ENCODE measurements around the gene DOLK. TPM values are rescaled to one million over a fixed set of nuclear protein-coding genes. Genes with fewer than 3 reads are reported as not detected.

DOLK gene
- total RNA-seq, 1 donor from 2014 or later = 19.8 TPM

GRCh38 chr9:128898382-128898781 lies 49.0 kb downstream of the DOLK start:
- H3K4me1 Mint-ChIP-seq (ENCODE audit: low read depth, unreplicated experiment) = peaks cover 20% of the 10 kb centered on the region
- Histone ChIP-seq H3K27ac (ENCODE audit: low read depth, low read length) (no peak overlapping the region), H3K79me2 (ENCODE audit: insufficient read depth, low read length) (peaks cover 81% of the 10 kb centered on the region), H3K9me3 (ENCODE audit: insufficient read depth, low read depth, low read length) (no peaks in the 10 kb centered on the region), H3K36me3 (ENCODE audit: insufficient read depth, low read length) (peaks cover 15% of the 10 kb centered on the region), H3K4me2 (ENCODE audit: low read length) (no peak overlapping the region), H3K4me1 (ENCODE audit: insufficient read depth, low read length) (peaks cover 10% of the 10 kb centered on the region), H3K27me3 (ENCODE audit: insufficient read depth, low read length) (no peaks in the 10 kb centered on the region), H2AFZ (ENCODE audit: low read depth, low read length) (no peak overlapping the region), H4K20me1 (ENCODE audit: insufficient read depth, low read length) (peaks cover 57% of the 10 kb centered on the region), H3K4me3 (ENCODE audit: insufficient read depth, low read depth, low read length) (no peak overlapping the region), H3K9ac (ENCODE audit: low read length) (no peak overlapping the region)
- H3K36me3 Mint-ChIP-seq (ENCODE audit: low read depth, unreplicated experiment) = peaks cover 12% of the 10 kb centered on the region
- FAIRE-seq (no peak), DNase-seq (ENCODE audit: low read depth) (no peak)
- no peaks in the 10 kb centered on the region for H3K27me3 Mint-ChIP-seq (ENCODE audit: low read depth, unreplicated experiment)
- H3K4me3 Mint-ChIP-seq (ENCODE audit: unreplicated experiment) = no peak overlapping the region
- H3K9me3 Mint-ChIP-seq (ENCODE audit: unreplicated experiment) = no peaks in the 10 kb centered on the region
- TF ChIP-seq, protein P1, sequence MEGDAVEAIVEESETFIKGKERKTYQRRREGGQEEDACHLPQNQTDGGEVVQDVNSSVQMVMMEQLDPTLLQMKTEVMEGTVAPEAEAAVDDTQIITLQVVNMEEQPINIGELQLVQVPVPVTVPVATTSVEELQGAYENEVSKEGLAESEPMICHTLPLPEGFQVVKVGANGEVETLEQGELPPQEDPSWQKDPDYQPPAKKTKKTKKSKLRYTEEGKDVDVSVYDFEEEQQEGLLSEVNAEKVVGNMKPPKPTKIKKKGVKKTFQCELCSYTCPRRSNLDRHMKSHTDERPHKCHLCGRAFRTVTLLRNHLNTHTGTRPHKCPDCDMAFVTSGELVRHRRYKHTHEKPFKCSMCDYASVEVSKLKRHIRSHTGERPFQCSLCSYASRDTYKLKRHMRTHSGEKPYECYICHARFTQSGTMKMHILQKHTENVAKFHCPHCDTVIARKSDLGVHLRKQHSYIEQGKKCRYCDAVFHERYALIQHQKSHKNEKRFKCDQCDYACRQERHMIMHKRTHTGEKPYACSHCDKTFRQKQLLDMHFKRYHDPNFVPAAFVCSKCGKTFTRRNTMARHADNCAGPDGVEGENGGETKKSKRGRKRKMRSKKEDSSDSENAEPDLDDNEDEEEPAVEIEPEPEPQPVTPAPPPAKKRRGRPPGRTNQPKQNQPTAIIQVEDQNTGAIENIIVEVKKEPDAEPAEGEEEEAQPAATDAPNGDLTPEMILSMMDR (IDR thresholded peaks at IDR 0.05; ENCODE audit: insufficient read depth, low read depth, low read length) = no peak
- no peak for TF ChIP-seq EZH2 (IDR thresholded peaks at IDR 0.05; ENCODE audit: insufficient read depth, low read length)
- H3K27ac Mint-ChIP-seq (ENCODE audit: unreplicated experiment) = no peak overlapping the region

DNA sequence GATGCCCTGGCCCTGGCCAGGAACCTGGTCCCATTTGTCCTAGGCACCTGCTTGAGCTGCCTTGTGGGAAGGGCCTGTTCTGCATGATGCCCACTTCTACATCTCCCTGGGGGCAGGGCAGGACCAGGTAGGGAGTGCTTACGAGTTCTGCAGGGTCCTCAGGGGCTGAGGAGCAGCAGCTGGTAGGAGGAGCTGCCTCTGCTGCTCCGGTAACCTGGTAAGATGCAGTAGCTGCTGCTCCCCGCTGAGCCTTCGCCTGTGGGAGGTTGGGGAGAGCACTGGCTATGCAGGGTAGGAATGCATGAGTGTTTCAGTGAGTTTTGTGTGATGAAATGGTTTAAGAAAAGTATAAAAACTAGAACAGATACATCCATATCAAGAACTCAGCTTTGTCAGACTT lies 51.8 kb downstream of the DOLK start:
- no peaks in the 10 kb centered on the region for H3K27me3 ChIP-seq (ENCODE audit: insufficient read depth, low read length)
- FAIRE-seq = no peak
- H3K4me3 Mint-ChIP-seq (ENCODE audit: unreplicated experiment) = no peak overlapping the region

More for the DNA sequence above, 51.8 kb downstream of the DOLK start:
- Mint-ChIP-seq H3K4me1 (ENCODE audit: low read depth, unreplicated experiment) (peaks cover 22% of the 10 kb centered on the region), H3K9me3 (ENCODE audit: unreplicated experiment) (no peaks in the 10 kb centered on the region), H3K27me3 (ENCODE audit: low read depth, unreplicated experiment) (no peaks in the 10 kb centered on the region), H3K36me3 (ENCODE audit: low read depth, unreplicated experiment) (peaks cover 16% of the 10 kb centered on the region), H3K27ac (ENCODE audit: unreplicated experiment) (no peak overlapping the region)
- Histone ChIP-seq H3K4me3 (ENCODE audit: insufficient read depth, low read depth, low read length) (no peak overlapping the region), H3K9ac (ENCODE audit: low read length) (no peak overlapping the region), H3K36me3 (ENCODE audit: insufficient read depth, low read length) (peaks cover 18% of the 10 kb centered on the region), H3K79me2 (ENCODE audit: insufficient read depth, low read length) (peaks cover 84% of the 10 kb centered on the region), H3K4me2 (ENCODE audit: low read length) (no peak overlapping the region), H2AFZ (ENCODE audit: low read depth, low read length) (no peak overlapping the region), H3K4me1 (ENCODE audit: insufficient read depth, low read length) (peaks cover 22% of the 10 kb centered on the region), H3K27ac (ENCODE audit: low read depth, low read length) (no peak overlapping the region), H3K9me3 (ENCODE audit: insufficient read depth, low read depth, low read length) (no peaks in the 10 kb centered on the region), H4K20me1 (ENCODE audit: insufficient read depth, low read length) (peaks cover 57% of the 10 kb centered on the region)
- DNase-seq (ENCODE audit: low read depth) = no peak
- TF ChIP-seq EZH2 (IDR thresholded peaks at IDR 0.05; ENCODE audit: insufficient read depth, low read length) = no peak
- TF ChIP-seq, protein P1 (IDR thresholded peaks at IDR 0.05; ENCODE audit: insufficient read depth, low read depth, low read length) = no peak

Other genes with a start within 250 kb of the DOLK start
- 2.3 and 3.1 TPM in 2 replicates for gene PKN3, start 245.1 kb downstream of the DOLK start, total RNA-seq
- 21.8 and 23.7 TPM in 2 replicates for gene ZDHHC12, start 223.5 kb downstream of the DOLK start, total RNA-seq
- 31.0 and 31.9 TPM in 2 replicates for gene ZER1, start 175.7 kb downstream of the DOLK start, total RNA-seq
- gene TBC1D13, start 160.3 kb downstream of the DOLK start, total RNA-seq = 24.3 and 26.5 TPM in 2 replicates
- gene ENDOG, start 129.1 kb downstream of the DOLK start, total RNA-seq = 17.8 and 18.6 TPM in 2 replicates
- gene SPOUT1, start 117.8 kb downstream of the DOLK start, total RNA-seq = 19.5 and 24.6 TPM in 2 replicates
- 9.3 and 10.1 TPM in 2 replicates for gene KYAT1, start 65.7 kb downstream of the DOLK start, total RNA-seq
- 103 and 104 TPM in 2 replicates for gene LRRC8A, start 65.5 kb downstream of the DOLK start, total RNA-seq
- gene PHYHD1, start 26.6 kb downstream of the DOLK start, total RNA-seq = 4.6 and 6.1 TPM in 2 replicates
- gene NUP188, start 96 bp upstream of the DOLK start, total RNA-seq = 40.4 and 45.6 TPM in 2 replicates
- 35.0 and 38.0 TPM in 2 replicates for gene SH3GLB2, start 80.7 kb upstream of the DOLK start, total RNA-seq
- 23.1 and 23.8 TPM in 2 replicates for gene MIGA2, start 89.0 kb upstream of the DOLK start, total RNA-seq
- gene DOLPP1, start 133.5 kb upstream of the DOLK start, total RNA-seq = 14.9 and 17.9 TPM in 2 replicates
- gene CRAT, start 163.2 kb upstream of the DOLK start, total RNA-seq = 21.2 and 25.3 TPM in 2 replicates
- 122 and 134 TPM in 2 replicates for gene PTPA, start 163.8 kb upstream of the DOLK start, total RNA-seq
- 47.0 and 55.0 TPM in 2 replicates for gene IER5L, start 230.7 kb upstream of the DOLK start, total RNA-seq

All from astrocyte (in vitro differentiated cells and primary cell).